CD4-positive, alpha-beta T cell treated with Interleukin-17A for 4 hours (primary cell): Measurements from ENCODE around the gene TSEN15.
"Not testable (repeated sequence)": the region's sequence is repeated elsewhere in the genome, so short reads cannot be mapped to it uniquely, and the experiment has no call there.

ENCODE experiments used
- DNase-seq: peaks from one replicate; pipeline ENCODE4 v3.0.0-alpha.2; 2020; ENCODE audit warnings: mixed read lengths

The TSEN15 gene

DNA sequence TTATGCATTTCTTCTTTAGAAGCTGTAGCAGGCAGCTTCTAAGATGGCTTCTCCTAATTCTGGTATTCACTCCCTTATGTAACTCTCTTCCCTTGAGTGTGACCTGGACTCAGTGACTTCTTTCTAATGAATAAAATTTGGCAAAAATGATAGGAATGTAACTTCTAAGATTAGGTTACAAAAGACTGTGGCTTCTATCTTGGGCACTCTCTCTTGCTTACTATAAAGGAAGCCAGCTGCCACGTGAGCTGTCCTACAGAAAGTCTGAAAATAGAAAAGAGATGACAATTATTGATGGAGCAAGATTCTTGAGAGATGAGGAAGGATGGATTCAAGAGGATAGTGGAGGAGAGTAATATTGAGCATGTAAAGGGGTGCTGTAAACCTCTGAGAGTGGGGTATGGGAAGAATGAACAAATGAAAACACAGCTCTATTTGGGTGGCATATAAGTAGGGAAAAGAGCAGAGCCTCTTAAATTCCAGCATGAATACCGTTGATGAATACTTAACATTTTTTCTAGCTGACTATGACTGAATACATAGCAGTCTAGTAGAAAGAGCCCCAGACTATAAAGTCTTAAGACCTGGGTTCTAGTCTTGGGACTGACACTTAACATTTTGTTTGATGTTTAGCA lies 5.5 kb downstream of the TSEN15 start:
- DNase-seq = no peak

DNA sequence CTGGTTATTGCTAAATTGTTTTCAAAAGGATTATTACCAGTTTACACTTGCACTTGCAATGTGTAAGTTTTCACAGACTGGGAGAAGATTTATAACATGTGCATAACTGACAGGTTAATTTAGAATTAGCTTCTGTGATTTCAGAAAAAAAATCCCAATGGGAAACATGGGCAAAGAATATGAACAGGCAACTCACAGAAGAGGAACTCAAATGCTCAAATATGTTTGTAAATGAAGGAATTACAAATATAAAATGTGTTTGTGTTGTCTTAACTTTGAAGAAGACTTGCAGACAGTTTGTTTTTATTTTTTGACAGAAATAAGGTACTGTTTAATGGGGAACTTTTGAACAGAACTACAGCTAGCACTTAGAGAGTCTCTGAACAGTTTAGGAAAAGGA lies 8.4 kb downstream of the TSEN15 start:
- no peak for DNase-seq

GRCh38 chr1:184060316-184060715 lies 8.8 kb downstream of the TSEN15 start:
- DNase-seq = no peak

GRCh38 chr1:184061396-184062003 lies 10.0 kb downstream of the TSEN15 start:
- no peak for DNase-seq

DNA sequence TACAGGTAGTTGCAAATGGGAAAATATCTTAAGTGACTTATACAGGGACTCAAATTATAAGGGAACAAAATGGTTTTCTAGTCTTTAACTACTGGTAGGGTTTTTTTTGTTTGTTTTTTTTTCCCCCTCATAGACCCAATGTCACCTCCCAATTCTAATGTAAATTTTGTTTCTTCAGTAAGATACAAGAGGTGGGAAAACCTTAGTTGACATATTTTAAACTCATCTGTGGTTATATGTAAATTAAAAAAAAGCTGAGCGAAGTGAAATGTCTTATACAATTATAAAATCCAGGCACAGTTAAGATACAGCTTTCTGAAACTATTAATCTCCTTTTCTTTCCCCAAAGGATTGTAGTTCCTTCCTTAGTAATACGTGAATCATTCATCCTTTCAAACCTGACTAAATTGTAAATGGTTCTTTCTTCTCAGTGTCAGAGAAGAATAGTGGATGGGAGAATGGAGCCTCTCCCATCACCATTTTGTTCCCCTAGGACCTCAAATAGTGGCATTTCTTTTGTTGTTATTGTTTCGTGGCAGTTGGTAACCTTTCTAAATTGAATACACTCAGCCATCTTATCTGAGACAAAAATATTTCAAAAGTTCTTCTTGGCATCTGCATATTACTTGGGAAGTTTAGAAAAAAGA lies 11.2 kb downstream of the TSEN15 start:
- no peak for DNase-seq

DNA sequence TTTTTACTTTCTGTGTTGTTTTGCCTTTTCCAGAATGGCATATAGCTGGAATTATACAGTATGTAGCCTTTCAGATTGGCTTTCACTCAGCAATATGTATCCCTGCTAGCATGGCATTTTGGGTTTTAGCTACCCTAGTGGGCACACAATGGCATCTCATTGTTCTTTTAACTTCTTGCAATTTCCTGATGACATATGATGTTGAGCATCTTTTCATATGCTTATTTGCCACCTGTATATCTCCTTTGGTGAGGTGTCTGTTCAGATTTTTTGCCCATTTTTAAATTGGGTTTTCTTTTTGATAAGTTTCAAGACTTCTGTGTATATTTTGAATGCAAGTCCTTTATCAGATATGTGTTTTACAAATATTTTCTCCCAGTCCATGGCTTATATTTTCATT lies 14.0 kb downstream of the TSEN15 start:
- DNase-seq = no peak

- DNase-seq = no peak
Observed at GRCh38 chr1:184068354-184068753, 16.8 kb downstream of the TSEN15 start.

DNA sequence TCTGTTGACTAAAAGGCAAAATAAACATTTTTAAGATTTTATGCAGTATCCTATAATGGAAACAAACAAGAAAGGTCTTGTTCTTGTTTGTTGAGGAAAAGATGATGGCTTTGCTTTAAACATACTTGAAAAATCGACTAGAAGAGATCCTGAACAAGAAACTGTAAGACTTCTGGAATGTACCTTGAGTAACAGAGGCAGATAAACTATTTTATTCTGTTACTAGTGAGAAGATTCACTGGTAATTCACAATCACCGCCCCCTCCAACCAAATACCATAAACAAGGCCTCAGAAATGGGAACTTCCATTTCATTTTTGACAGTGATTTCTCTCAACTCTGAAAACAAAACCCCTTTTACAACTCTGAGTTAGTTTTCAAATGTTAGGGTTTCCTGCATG lies 18.1 kb downstream of the TSEN15 start:
- DNase-seq = no peak

DNA sequence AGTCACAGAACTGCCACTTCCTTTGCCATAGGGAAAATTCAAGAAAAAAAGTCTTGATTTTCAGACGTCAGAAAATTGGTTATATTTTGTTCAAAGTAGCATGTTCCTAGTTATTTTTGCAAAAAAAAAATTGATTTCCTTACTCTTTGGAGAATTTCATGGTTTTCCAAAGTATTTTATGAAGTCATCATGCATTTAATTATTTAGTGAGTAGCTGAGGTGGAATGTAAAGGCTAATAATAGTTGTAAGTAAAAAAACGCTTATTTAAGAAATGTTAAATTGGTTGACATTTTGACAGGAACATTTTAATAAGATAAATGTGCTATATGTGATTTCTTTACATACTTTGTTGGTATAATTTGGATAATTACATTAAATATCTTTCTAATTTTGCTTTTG lies 20.8 kb downstream of the TSEN15 start:
- DNase-seq = no peak

GRCh38 chr1:184074383-184074782 lies 22.9 kb downstream of the TSEN15 start:
- DNase-seq = no peak

DNA sequence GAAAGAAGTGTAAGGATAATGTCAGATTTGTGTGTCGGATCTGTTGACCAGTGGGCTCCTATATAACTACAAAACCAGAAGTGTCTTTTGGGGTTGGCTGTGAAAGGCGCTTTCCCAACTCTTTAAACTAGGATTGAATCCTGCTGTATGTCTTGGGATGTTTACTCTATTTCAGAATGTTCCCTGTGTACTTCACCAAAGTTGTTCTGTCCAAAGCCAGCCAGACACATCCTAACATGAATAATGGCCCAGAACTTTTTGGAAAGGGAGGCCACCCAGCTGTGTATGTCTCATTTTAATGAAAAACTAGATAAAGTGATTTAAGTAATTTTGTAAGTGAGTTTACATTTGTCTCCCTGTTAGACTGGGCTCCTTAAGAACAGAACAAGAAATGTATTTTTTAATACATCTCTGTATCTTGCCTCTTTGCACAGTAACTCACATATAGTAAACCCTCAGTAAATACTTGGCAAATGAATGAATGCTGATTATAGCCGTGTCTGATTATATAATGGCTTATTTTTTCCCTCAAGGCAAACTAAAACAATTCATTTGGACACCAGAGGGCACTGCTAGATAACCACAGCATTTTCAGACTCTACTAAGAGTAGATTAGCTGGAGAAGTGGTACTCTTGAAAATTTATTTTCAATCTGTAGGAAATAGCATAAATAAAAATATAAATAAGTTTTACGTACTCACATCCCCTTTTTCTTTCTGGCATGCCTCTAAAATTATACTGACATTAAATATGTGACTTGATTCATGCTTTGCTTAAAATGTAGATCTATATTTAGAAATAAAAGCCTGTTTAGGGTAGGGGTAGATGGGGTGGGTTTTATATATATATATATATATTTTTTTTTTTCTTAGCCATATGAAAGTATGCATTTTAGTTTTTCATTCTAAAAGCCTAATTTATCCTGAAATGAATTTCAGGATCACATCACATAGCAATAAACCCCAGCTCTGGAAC lies 23.8 kb downstream of the TSEN15 start:
- peak; percentile 7 for DNase-seq

DNA sequence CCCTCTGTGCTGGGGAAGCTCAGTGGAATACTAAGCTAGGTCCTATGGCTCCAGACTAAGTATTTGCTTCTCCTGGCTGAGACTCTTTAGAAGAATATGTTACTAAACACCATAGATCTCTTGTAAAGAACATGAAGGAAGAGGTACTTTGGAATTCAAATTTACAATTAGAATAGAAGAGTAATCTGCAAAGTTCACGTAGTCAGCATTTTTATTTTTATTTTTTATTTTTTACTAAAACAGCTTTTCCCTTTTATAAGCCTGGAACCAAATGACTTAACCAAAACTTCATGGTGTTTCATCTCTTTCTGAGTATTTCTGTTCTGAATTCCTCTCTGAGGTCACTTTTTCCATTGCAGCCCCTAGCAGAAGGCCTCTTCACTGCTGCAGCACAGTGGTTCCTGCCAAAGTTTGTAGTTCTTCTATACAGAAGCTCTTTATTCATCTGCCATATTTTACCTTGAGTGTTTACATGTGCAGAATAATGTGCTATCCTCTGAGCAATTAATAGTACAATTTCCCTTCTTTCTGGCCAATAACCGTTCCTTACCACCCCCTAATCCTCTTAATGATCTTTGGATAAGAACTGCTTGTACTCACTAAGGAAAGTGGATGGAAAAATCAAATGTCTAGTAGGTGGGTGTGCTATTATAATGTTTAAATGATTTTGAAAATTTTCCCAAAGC lies 27.2 kb downstream of the TSEN15 start:
- DNase-seq = no peak

DNA sequence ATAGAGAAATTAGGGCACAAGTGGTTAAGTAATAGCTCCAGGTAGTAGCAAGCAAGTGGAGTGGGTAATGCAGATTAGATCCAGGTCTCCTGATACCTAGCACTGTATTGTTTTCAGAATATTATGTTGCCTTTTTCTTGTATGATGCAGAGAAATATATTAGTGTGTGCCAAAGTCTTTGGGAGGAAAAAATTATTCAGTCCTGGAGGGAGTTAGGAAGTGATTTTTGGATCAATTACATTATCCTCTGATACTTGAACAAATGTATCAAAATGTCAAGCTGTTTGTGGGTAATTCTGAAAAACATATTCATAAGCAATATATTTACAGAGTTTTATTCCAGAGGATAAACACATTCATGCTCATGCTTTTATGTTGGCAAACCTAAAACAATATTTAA lies 28.8 kb downstream of the TSEN15 start:
- no peak for DNase-seq

- DNase-seq = no peak
Observed at GRCh38 chr1:184082541-184083415, 31.2 kb downstream of the TSEN15 start.

- DNase-seq = no peak
Observed at GRCh38 chr1:184085667-184086066, 34.1 kb downstream of the TSEN15 start.

DNA sequence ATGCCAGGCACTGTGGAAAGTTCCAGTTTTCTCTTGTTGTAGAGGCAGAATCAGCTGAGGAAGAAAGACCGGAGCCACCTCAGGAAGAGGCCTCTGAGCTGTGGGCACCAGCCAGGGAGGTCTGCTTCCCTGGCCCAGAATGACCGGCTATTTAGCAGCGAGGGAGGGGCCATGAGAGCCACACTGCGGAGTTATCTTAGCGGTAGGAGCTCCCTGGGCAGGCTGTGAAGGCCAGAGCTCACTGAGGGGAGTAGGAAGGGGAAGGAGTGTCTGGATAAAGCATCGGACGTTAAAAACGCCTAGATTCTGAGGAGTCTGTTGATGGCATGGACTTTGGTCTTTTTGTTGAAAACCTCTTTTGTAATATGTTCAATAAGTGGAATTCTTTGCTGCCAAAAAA lies 36.5 kb downstream of the TSEN15 start:
- no peak for DNase-seq

DNA sequence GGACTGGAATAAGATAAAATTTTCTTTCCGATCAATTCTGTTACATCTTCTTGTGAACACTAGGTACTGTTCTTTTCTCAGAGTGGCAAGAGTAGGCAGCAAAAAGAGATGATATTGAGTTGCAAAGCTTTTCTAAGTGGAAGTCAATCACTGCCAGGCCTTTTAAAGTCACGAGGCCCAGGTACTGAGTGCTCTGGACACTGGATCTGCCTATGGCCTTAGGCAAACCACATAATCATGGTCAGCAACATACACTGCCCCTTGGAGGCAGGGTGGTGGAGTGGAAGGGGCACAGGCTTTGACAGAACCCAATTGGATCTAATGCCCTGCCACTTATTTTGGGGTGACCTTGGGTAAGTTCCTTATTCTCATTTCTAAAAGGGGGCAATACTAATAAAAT lies 41.5 kb downstream of the TSEN15 start:
- DNase-seq = no peak

- DNase-seq = no peak
Observed at GRCh38 chr1:184096005-184096404, 44.5 kb downstream of the TSEN15 start.

DNA sequence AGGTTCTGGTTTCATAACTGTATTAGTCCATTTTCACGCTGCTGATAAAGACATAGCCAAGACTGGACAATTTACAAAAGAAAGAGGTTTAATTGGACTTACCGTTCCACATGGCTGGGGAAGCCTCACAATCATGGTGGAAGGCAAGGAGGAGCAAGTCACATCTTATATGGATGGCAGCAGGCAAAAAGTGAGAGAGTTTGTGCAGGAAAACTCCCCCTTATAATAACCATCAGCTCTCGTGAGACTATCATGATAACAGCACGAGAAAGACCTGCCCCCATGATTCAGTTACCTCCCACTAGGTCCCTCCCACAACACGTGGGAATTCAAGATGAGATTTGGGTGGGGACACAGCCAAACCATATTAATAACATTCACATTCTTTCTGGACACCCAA lies 45.0 kb downstream of the TSEN15 start:
- not testable (repeated sequence) for DNase-seq

GRCh38 chr1:184101141-184101540 lies 49.6 kb downstream of the TSEN15 start:
- DNase-seq = no peak

DNA sequence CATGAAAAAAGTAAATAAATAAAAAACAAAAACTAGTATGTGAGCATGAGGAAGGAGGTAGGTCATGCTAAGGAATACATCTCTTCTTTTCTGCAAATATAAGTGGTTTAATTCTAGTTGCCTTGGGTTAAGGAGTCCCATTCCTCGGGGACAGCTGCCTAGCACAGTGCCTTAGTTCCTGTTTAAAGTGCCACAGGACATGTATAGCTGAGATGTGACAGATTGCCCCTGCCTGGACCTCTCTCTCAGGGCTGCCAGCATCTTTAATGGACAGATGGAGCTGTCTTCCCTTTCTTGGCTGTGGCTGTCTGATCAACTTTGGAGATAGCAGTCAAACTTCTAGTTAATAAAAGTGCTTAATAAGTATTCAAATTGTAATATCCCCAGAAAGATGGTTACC lies 50.0 kb downstream of the TSEN15 start:
- no peak for DNase-seq
